HepG2 (cell line): ENCODE measurements around the gene CECR2. TPM values are rescaled to one million over a fixed set of nuclear protein-coding genes. Genes with fewer than 3 reads are reported as not detected.

Source experiments
- ATAC-seq: fragments of 200-7000 bp; cut with Tn5 transposase; 3 replicates; pipeline ENCODE4 v1.9.1; 2020; ENCODE audit warnings: mild to moderate bottlenecking, moderate library complexity
- BruUV-seq: library from RNA; stranded (reverse); fragments of 400-500 nt; replicated peaks from 2 replicates; lab custom pipeline; 2021; lab: Mats Ljungman, UMichigan
- CTCF ChIA-PET: fragments of 300-600 bp; formaldehyde crosslinking; extraction: SDS; loops from one replicate; lab custom pipeline; 2021; ENCODE audit warnings: low total read pairs, inconsistent platforms, low intra/inter-chr PET ratio; lab: Yijun Ruan, JAX
- POLR2A ChIA-PET: fragments of 350-600 bp; sonication (Branson Sonifier 250); formaldehyde crosslinking; loops from one replicate; lab custom pipeline; 2020; ENCODE audit warnings: antibody characterized with exemption, inconsistent platforms; lab: Yijun Ruan, JAX
- DNase-seq: peaks from one replicate; pipeline ENCODE4 v3.0.0-alpha.2; 2015; ENCODE audit warnings: low spot score
- FAIRE-seq: peaks from 3 replicates; lab custom pipeline; 2011; peaks lifted over from hg19 to GRCh38; lab: Jason Lieb, UNC
- H2AFZ ChIP-seq: one replicate; pipeline ENCODE4 v1.6.1; 2011; ENCODE audit warnings: low read length, inconsistent platforms
- H3K27ac ChIP-seq: fragments of 300-600 bp; 3 replicates; pipeline ENCODE4 v1.8.0; 2011; ENCODE audit warnings: mixed run types, mild to moderate bottlenecking, mixed read lengths, low read length, inconsistent platforms; ENCODE audit not compliant: insufficient read depth; ENCODE audit errors: extremely low read length
- H3K27me3 ChIP-seq, 2 experiments: fragments of 200-600 bp in 1 of 2; 2 replicates in 1 of 2; 3 replicates in 1 of 2; pipeline versions ENCODE4 v1.6.0 to v1.8.0; 2011; ENCODE audit warnings: low read length in 2 of 2, mild to moderate bottlenecking in 2 of 2, moderate library complexity in 2 of 2, inconsistent platforms in 1 of 2; ENCODE audit not compliant: insufficient read depth in 2 of 2, control insufficient read depth in 1 of 2
- H3K36me3 ChIP-seq, 2 experiments: fragments of 200-600 bp in 1 of 2; replicated peaks in 1 of 2; 2 replicates in 1 of 2; 3 replicates in 1 of 2; pipeline versions ENCODE4 v1.5.1 to v1.8.0; 2011; ENCODE audit warnings: low read length in 2 of 2, inconsistent platforms in 1 of 2; ENCODE audit not compliant: insufficient read depth in 2 of 2, control insufficient read depth in 1 of 2
- H3K4me1 ChIP-seq: 2 replicates; pipeline ENCODE4 v1.5.1; 2012; ENCODE audit warnings: low read length, inconsistent platforms; ENCODE audit not compliant: insufficient read depth
- H3K4me2 ChIP-seq: 2 replicates; pipeline ENCODE4 v1.6.0; 2011; ENCODE audit warnings: low read depth, low read length, inconsistent platforms
- H3K4me3 ChIP-seq, 3 experiments: fragments of 200-600 bp in 1 of 3; sonication (generic), shearing (Covaris generic) in 1 of 3; replicated peaks in 1 of 3; 2 replicates each; pipeline ENCODE4 v1.5.1; 2011 to 2016; ENCODE audit warnings: low read length in 3 of 3, inconsistent platforms in 2 of 3, low read depth in 2 of 3, mild to moderate bottlenecking in 2 of 3, control low read depth in 1 of 3, mixed read lengths in 1 of 3; ENCODE audit not compliant: insufficient read depth in 1 of 3
- H3K79me2 ChIP-seq: one replicate; pipeline ENCODE4 v1.6.1; 2011; ENCODE audit warnings: low read length, inconsistent platforms; ENCODE audit not compliant: insufficient read depth
- H3K9ac ChIP-seq: 2 replicates; pipeline ENCODE4 v1.6.0; 2011; ENCODE audit warnings: mild to moderate bottlenecking, low read depth, low read length, inconsistent platforms; ENCODE audit not compliant: insufficient read depth
- H3K9me3 ChIP-seq: 2 replicates; pipeline ENCODE4 v1.5.1; 2012; ENCODE audit warnings: mild to moderate bottlenecking, low read length
- H4K20me1 ChIP-seq: 2 replicates; pipeline ENCODE4 v1.6.0; 2011; ENCODE audit warnings: inconsistent platforms, mild to moderate bottlenecking, low read length, moderate library complexity; ENCODE audit not compliant: insufficient read depth
- BRCA1 ChIP-seq: sonication (generic); formaldehyde crosslinking; IDR thresholded peaks from 2 replicates; pipeline ENCODE4 v1.4.0; 2020; ENCODE audit warnings: missing genetic modification reagents
- CHD2 ChIP-seq: IDR thresholded peaks from 2 replicates; pipeline ENCODE4 v1.6.1; 2011; ENCODE audit warnings: low read depth, low read length, improper control_type of control experiment
- DNMT3B ChIP-seq: conservative IDR thresholded peaks from 2 replicates; pipeline ENCODE4 v1.6.1; 2016; ENCODE audit warnings: missing biosample characterization, control low read depth
- HCFC1 ChIP-seq: fragments of 150-350 bp; IDR thresholded peaks from 2 replicates; pipeline ENCODE4 v1.6.1; 2014; ENCODE audit warnings: low read depth, low read length
- HNF4A ChIP-seq: sonication (generic); formaldehyde crosslinking; IDR thresholded peaks from 2 replicates; pipeline ENCODE4 v1.4.0; 2020; ENCODE audit warnings: missing genetic modification reagents
- JDP2 ChIP-seq: sonication (generic); formaldehyde crosslinking; IDR thresholded peaks from 2 replicates; pipeline ENCODE4 v1.8.1; 2022; ENCODE audit warnings: missing genetic modification reagents, borderline replicate concordance
- JUNB ChIP-seq: sonication (generic); formaldehyde crosslinking; IDR thresholded peaks from 2 replicates; pipeline ENCODE4 v1.8.0; 2022; ENCODE audit warnings: missing genetic modification reagents, mild to moderate bottlenecking, borderline replicate concordance
- KLF16 ChIP-seq, 2 experiments: sonication (generic) in 1 of 2; formaldehyde crosslinking in 1 of 2; IDR thresholded peaks; 2 replicates each; pipeline versions ENCODE4 v1.6.1 to v1.8.0; 2016 to 2023; ENCODE audit warnings: missing genetic modification reagents in 2 of 2, missing compliant biosample characterization in 1 of 2
- SATB2 ChIP-seq: sonication (generic); formaldehyde crosslinking; IDR thresholded peaks from 2 replicates; pipeline ENCODE4 v1.5.0; 2020; ENCODE audit warnings: missing genetic modification reagents
- SETDB1 ChIP-seq: sonication (generic); formaldehyde crosslinking; IDR thresholded peaks from 2 replicates; pipeline ENCODE4 v1.5.1; 2020; ENCODE audit warnings: missing genetic modification reagents, mild to moderate bottlenecking, borderline replicate concordance
- SNRNP70 ChIP-seq: fragments of 200-400 bp; formaldehyde crosslinking; IDR thresholded peaks from 2 replicates; pipeline ENCODE4 v1.6.1; 2017; ENCODE audit warnings: mild to moderate bottlenecking, low read depth, low read length, moderate library complexity
- SP1 ChIP-seq, 2 experiments: fragments of 450-650 bp in 1 of 2; sonication (generic) in 1 of 2; formaldehyde crosslinking in 1 of 2; IDR thresholded peaks; 2 replicates each; pipeline versions ENCODE4 v1.4.0 to v1.6.1; 2016 to 2020; ENCODE audit warnings: missing genetic modification reagents in 1 of 2
- SP4 ChIP-seq: sonication (generic); formaldehyde crosslinking; IDR thresholded peaks from 2 replicates; pipeline ENCODE4 v1.8.1; 2023; ENCODE audit warnings: mild to moderate bottlenecking, missing genetic modification reagents
- TEAD2 ChIP-seq: sonication (generic); formaldehyde crosslinking; IDR thresholded peaks from 2 replicates; pipeline ENCODE4 v1.9.0; 2021; ENCODE audit warnings: missing genetic modification reagents
- ZNF136 ChIP-seq: sonication (generic); formaldehyde crosslinking; IDR thresholded peaks from 2 replicates; pipeline ENCODE4 v1.8.1; 2022; ENCODE audit warnings: low read depth, mild to moderate bottlenecking, moderate library complexity, missing genetic modification reagents
- ZNF33B ChIP-seq: sonication (generic); formaldehyde crosslinking; IDR thresholded peaks from 2 replicates; pipeline ENCODE4 v1.5.1; 2020; ENCODE audit warnings: mild to moderate bottlenecking, missing genetic modification reagents
- ZNF432 ChIP-seq: sonication (generic); formaldehyde crosslinking; IDR thresholded peaks from 2 replicates; pipeline ENCODE4 v1.5.0; 2020; ENCODE audit warnings: missing genetic modification reagents, mild to moderate bottlenecking, borderline replicate concordance
- ZNF549 ChIP-seq: sonication (generic); formaldehyde crosslinking; IDR thresholded peaks from 2 replicates; pipeline ENCODE4 v1.5.0; 2020; ENCODE audit warnings: missing genetic modification reagents
- ZNF567 ChIP-seq: sonication (generic); formaldehyde crosslinking; IDR thresholded peaks from 2 replicates; pipeline ENCODE4 v1.8.1; 2023; ENCODE audit warnings: mild to moderate bottlenecking, missing genetic modification reagents, borderline replicate concordance
- WGBS: methylation state at CpG from one replicate; pipeline ENCODE4 v1.1.6; 2017; ENCODE audit warnings: low lambda C conversion rate; 5-methylcytosine and 5-hydroxymethylcytosine counted together
- in situ Hi-C: cut with HindIII; loops from 2 replicates; pipeline ENCODE4 v1.10.0; 2017; ENCODE audit warnings: low pct_unique_long_range_greater_than_20kb; ENCODE audit not compliant: extremely low pct_ligation_motif_present
- intact Hi-C: fragments of 100-400 bp; cut with micrococcal nuclease; formaldehyde crosslinking; loops from one replicate; pipeline ENCODE4 v1.10.0; 2022; ENCODE audit not compliant: unreplicated experiment
- polyA plus RNA-seq, 8 experiments: library from polyadenylated mRNA; depleted of rRNA in 3 of 8; stranded (reverse) in 7 of 8; unstranded in 1 of 8; fragments of >200 nt; fragmentation: Illumina TruSeq in 4 of 8; extraction: Trizol in 4 of 8; gene quantifications; 2 replicates each; pipeline versions ENCODE4 v1.2.1 to v1.2.3, GENCODE V29; 2011 to 2016; ENCODE audit warnings: low read depth in 4 of 8, missing spikeins in 1 of 8, mixed read lengths in 1 of 8; ENCODE audit not compliant: insufficient read depth in 1 of 8
- total RNA-seq, 5 experiments: library from RNA; depleted of rRNA; stranded (reverse); fragments of >200 nt; fragmentation: Illumina TruSeq; extraction: Trizol; gene quantifications; 2 replicates each; pipeline ENCODE4 v1.2.3, GENCODE V29; 2016; ENCODE audit warnings: low read depth in 1 of 5
- TF ChIP-seq, protein P1 (sequence below): IDR thresholded peaks from 2 replicates; pipeline ENCODE4 v1.6.1; 2018; ENCODE audit warnings: missing genetic modification reagents, mild to moderate bottlenecking, missing compliant biosample characterization

The CECR2 gene
- total and polyA plus RNA-seq, 2 of the 13 experiments (the other 11 are each of a cell fraction or from before 2014, with no cell fraction given), result not detected

DNA sequence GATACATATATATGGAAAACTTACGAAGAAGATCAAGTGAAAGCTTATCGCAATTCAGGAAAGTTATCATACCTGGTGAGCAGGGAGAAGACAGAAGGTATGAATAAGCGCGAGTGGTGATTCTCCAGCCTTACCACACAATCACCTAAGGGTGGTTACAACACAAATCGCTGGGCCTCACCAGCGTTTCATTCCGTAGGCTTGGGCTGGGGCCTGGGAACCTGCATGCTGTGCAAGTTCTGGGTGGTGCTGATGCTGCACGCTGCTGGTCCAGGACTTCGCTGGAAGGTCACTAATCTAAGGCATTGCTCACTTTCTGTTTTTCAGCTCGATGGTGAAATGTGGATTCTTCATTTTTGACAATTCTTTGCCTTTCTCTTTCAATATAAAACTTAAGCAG is 117.5 kb downstream of the CECR2 start (continued):
- TF ChIP-seq CHD2 (no peak), HNF4A (CRISPR knock-in tag) (no peak), SP4 (no peak), SP1 (IDR thresholded peaks at IDR 0.05) (no peak), SP1 (CRISPR knock-in tag; IDR thresholded peaks at IDR 0.05) (no peak), SATB2 (CRISPR knock-in tag) (no peak)
- TF ChIP-seq, protein P1, sequence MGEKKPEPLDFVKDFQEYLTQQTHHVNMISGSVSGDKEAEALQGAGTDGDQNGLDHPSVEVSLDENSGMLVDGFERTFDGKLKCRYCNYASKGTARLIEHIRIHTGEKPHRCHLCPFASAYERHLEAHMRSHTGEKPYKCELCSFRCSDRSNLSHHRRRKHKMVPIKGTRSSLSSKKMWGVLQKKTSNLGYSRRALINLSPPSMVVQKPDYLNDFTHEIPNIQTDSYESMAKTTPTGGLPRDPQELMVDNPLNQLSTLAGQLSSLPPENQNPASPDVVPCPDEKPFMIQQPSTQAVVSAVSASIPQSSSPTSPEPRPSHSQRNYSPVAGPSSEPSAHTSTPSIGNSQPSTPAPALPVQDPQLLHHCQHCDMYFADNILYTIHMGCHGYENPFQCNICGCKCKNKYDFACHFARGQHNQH (CRISPR knock-in tag), result no peak
- TF ChIP-seq, all 625 proteins: peak for 0

DNA sequence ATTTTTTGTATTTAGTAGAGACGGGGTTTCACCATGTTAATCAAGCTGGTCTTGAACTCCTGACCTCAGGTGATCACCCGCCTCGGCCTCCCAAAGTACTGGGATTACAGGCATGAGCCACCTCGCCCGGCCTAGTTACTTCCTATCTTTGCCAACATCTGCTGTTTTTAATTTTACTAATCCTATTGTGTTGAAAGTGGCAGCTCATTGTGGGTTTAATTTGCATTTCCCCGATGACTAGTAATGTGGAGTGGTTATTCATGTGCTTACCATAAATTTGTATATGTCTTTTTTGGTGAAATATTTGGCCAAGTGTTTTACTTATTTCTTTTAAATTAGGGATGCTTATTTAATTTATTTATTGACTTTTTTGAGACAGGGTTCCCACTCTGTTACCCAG is 119.8 kb downstream of the CECR2 start:
- in situ Hi-C loops, result no loop called here
- no peaks in the 10 kb centered on the region for H4K20me1 ChIP-seq
- no peak overlapping the region for H3K4me3 ChIP-seq
- no peak overlapping the region for H3K27ac ChIP-seq
- no peak for TF ChIP-seq KLF16 (CRISPR knock-in tag; IDR thresholded peaks at IDR 0.05)
- TF ChIP-seq ZNF549, result no peak
- no peak for TF ChIP-seq HCFC1
- TF ChIP-seq DNMT3B, result no peak
- no peak for TF ChIP-seq ZNF136 (CRISPR knock-in tag)
- TF ChIP-seq SNRNP70, result no peak
- TF ChIP-seq JUNB, result no peak
- no peak for TF ChIP-seq TEAD2 (CRISPR knock-in tag)
- no peak for TF ChIP-seq ZNF33B (CRISPR knock-in tag)
- TF ChIP-seq BRCA1 (CRISPR knock-in tag), result no peak
- no peak for TF ChIP-seq ZNF432 (CRISPR knock-in tag)
- no peak for TF ChIP-seq ZNF567 (CRISPR knock-in tag)
- no peak for TF ChIP-seq JDP2 (CRISPR knock-in tag)
- no peak for TF ChIP-seq SETDB1 (CRISPR knock-in tag)
- WGBS, result 32% methylated on average over 6 of the region's 6 CpGs
- no peak for ATAC-seq
- DNase-seq, result no peak
- H3K9ac ChIP-seq, result no peak overlapping the region
- peaks cover 0 to 18% of the 10 kb centered on the region in 2 experiments; a peak in 2 of 5 replicates for H3K27me3 ChIP-seq
- no peak overlapping the region for H3K4me2 ChIP-seq
- BruUV-seq, result no TSS peak
- no peaks in the 10 kb centered on the region for H3K79me2 ChIP-seq
- no peaks in the 10 kb centered on the region for H3K4me1 ChIP-seq
- no peak overlapping the region for H2AFZ ChIP-seq
- ChIA-PET CTCF (no interaction called here), POLR2A (no interaction called here)
- no peak for FAIRE-seq
- H3K36me3 ChIP-seq, result no peaks in the 10 kb centered on the region
- no peaks in the 10 kb centered on the region for H3K9me3 ChIP-seq
- intact Hi-C loops, result no loop called here
